NCI-H146 treated with DMSO at 0.1 percent for 48 hours (cell line): ENCODE measurements around the gene CFP.

Source experiments
- DNase-seq: peaks from one replicate; lab custom pipeline; 2025; ENCODE audit not compliant: unreplicated experiment; lab: John Stamatoyannopoulos, UW

CFP gene

GRCh38 chrX:47638816-47639215 lies 9.1 kb upstream of the CFP start:
- no peak for DNase-seq

GRCh38 chrX:47637546-47638195 lies 7.9 kb upstream of the CFP start:
- no peak for DNase-seq

GRCh38 chrX:47634871-47635575 lies 5.3 kb upstream of the CFP start:
- DNase-seq = no peak

- no peak for DNase-seq
These were observed 4.2 kb upstream of the CFP start for GRCh38 chrX:47633689-47634590.

GRCh38 chrX:47632666-47633065 lies 2.9 kb upstream of the CFP start:
- DNase-seq = no peak

GRCh38 chrX:47631676-47632075 lies 1.9 kb upstream of the CFP start:
- no peak for DNase-seq

- no peak for DNase-seq
These were observed 748 bp downstream of the CFP start for GRCh38 chrX:47628982-47629381.

GRCh38 chrX:47625365-47625764 lies 4.4 kb downstream of the CFP start:
- no peak for DNase-seq

GRCh38 chrX:47623540-47624027 lies 6.1 kb downstream of the CFP start:
- DNase-seq = peak; percentile 71

GRCh38 chrX:47621851-47622250 lies 7.9 kb downstream of the CFP start:
- DNase-seq = no peak

GRCh38 chrX:47620303-47620685 lies 9.4 kb downstream of the CFP start:
- no peak for DNase-seq

GRCh38 chrX:47619486-47620302 lies 10.0 kb downstream of the CFP start, which contains the start of gene SYN1:
Gene SYN1, minus strand, starts transcription at chrX:47619857. Its CDS starts 129 bp downstream, at chrX:47619728.
- peak; percentile 44 for DNase-seq

GRCh38 chrX:47618923-47619485 lies 10.7 kb downstream of the CFP start:
- DNase-seq = no peak

GRCh38 chrX:47614618-47615017 lies 15.1 kb downstream of the CFP start:
- no peak for DNase-seq

GRCh38 chrX:47613082-47613481 lies 16.6 kb downstream of the CFP start:
- no peak for DNase-seq

GRCh38 chrX:47612418-47612817 lies 17.3 kb downstream of the CFP start:
- DNase-seq = no peak

GRCh38 chrX:47611926-47612325 lies 17.8 kb downstream of the CFP start:
- DNase-seq = no peak

GRCh38 chrX:47611489-47611888 lies 18.2 kb downstream of the CFP start:
- DNase-seq = no peak

- no peak for DNase-seq
These were observed 19.2 kb downstream of the CFP start for GRCh38 chrX:47610511-47610910.

- DNase-seq = no peak
These were observed 21.5 kb downstream of the CFP start for GRCh38 chrX:47608130-47608810.
